Large intestine (tissue), 3 donors: ENCODE measurements around the gene QKI. TPM values are rescaled to one million over a fixed set of nuclear protein-coding genes. Genes with fewer than 3 reads are reported as not detected.

Source experiments
- DNase-seq, 2 donors: peaks; one replicate each; pipeline versions ENCODE4 v3.0.0 to v3.0.0-alpha.2; 2013
- H3K27ac ChIP-seq: one replicate; pipeline ENCODE4 v1.5.1; 2013; ENCODE audit warnings: low read length
- H3K27me3 ChIP-seq: 2 replicates; pipeline ENCODE4 v1.6.1; 2013; ENCODE audit warnings: low read length; ENCODE audit not compliant: control insufficient read depth, insufficient read depth
- H3K36me3 ChIP-seq: 2 replicates; pipeline ENCODE4 v1.6.1; 2013; ENCODE audit warnings: low read length; ENCODE audit not compliant: control insufficient read depth, insufficient read depth
- H3K4me1 ChIP-seq: one replicate; pipeline ENCODE4 v1.6.1; 2013; ENCODE audit warnings: low read length; ENCODE audit not compliant: control insufficient read depth, insufficient read depth
- H3K4me3 ChIP-seq: one replicate; pipeline ENCODE4 v1.5.1; 2013; ENCODE audit warnings: low read length
- H3K9me3 ChIP-seq: one replicate; pipeline ENCODE4 v1.6.1; 2013; ENCODE audit warnings: mild to moderate bottlenecking, low read depth, low read length, moderate library complexity; ENCODE audit not compliant: control insufficient read depth
- WGBS: methylation state at CpG from one replicate; pipeline ENCODE4 v1.1.5; 2013; ENCODE audit warnings: low lambda C conversion rate; ENCODE audit not compliant: insufficient coverage; 5-methylcytosine and 5-hydroxymethylcytosine counted together
- polyA plus RNA-seq: library from polyadenylated mRNA; unstranded; fragments of 120-200 nt; gene quantifications from one replicate; pipeline ENCODE4 v1.2.1, GENCODE V29; 2013

The QKI gene
- polyA plus RNA-seq, 1 donor, result 30.2 TPM

DNA sequence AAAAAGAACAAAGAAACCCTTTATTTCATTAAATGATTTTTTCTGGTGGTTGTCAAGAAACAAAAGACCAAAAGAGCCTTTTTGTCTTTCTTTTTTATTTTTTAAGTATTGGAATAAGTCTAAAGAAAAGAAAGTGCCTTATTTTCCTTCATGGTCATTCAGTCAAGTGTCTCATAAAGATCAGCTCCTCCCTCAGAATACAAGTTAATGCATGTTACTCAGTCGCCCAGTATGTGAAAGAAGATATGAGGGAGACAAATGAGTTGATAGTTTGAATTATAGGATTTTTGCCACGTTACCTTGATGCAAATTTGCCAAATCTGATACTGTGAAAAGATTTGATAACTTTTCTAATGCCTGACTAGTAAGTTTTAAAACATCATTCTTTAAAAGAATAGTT is 157.2 kb downstream of the QKI start:
- H3K27ac ChIP-seq, result no peak overlapping the region
- H3K9me3 ChIP-seq, result no peaks in the 10 kb centered on the region
- no peak for DNase-seq
- no peaks in the 10 kb centered on the region for H3K27me3 ChIP-seq
- H3K36me3 ChIP-seq, result peaks cover 5% of the 10 kb centered on the region
- 71% methylated on average over 1 of the region's 2 CpGs for WGBS
- H3K4me1 ChIP-seq, result no peaks in the 10 kb centered on the region
- no peak overlapping the region for H3K4me3 ChIP-seq

GRCh38 chr6:163572612-163573011 is 158.1 kb downstream of the QKI start:
- Histone ChIP-seq H3K27ac (no peak overlapping the region), H3K27me3 (no peaks in the 10 kb centered on the region)
- WGBS, result 67% methylated on average over 1 of the region's 5 CpGs

GRCh38 chr6:163573503-163574179 is 159.1 kb downstream of the QKI start:
- no peaks in the 10 kb centered on the region for H3K9me3 ChIP-seq
- WGBS, result 42% methylated on average over 2 of the region's 4 CpGs
- no peaks in the 10 kb centered on the region for H3K27me3 ChIP-seq
- H3K36me3 ChIP-seq, result peaks cover 5% of the 10 kb centered on the region
- no peak overlapping the region for H3K27ac ChIP-seq
- no peaks in the 10 kb centered on the region for H3K4me1 ChIP-seq
- H3K4me3 ChIP-seq, result no peak overlapping the region
- no peak for DNase-seq

More at GRCh38 chr6:163572612-163573011, 158.1 kb downstream of the QKI start:
- peaks cover 5% of the 10 kb centered on the region for H3K36me3 ChIP-seq
- no peaks in the 10 kb centered on the region for H3K9me3 ChIP-seq
- H3K4me3 ChIP-seq, result no peak overlapping the region
- no peaks in the 10 kb centered on the region for H3K4me1 ChIP-seq
- DNase-seq, result no peak

- no peak overlapping the region for H3K4me3 ChIP-seq
- H3K4me1 ChIP-seq, result no peaks in the 10 kb centered on the region
- H3K27me3 ChIP-seq, result no peaks in the 10 kb centered on the region
- whole genome bisulfite sequencing, result no CpG with 5 or more reads among the region's 4 CpGs
- H3K27ac ChIP-seq, result no peak overlapping the region
- H3K9me3 ChIP-seq, result no peaks in the 10 kb centered on the region
- no peaks in the 10 kb centered on the region for H3K36me3 ChIP-seq
- DNase-seq, result no peak
Observed at GRCh38 chr6:163576114-163576513, 161.6 kb downstream of the QKI start.

GRCh38 chr6:163577404-163577803 is 162.9 kb downstream of the QKI start:
- Histone ChIP-seq H3K27me3 (no peaks in the 10 kb centered on the region), H3K9me3 (no peaks in the 10 kb centered on the region), H3K27ac (no peak overlapping the region), H3K4me3 (no peak overlapping the region), H3K4me1 (no peaks in the 10 kb centered on the region), H3K36me3 (no peaks in the 10 kb centered on the region)
- 50% methylated on average over 2 of the region's 3 CpGs for WGBS
- no peak for DNase-seq

DNA sequence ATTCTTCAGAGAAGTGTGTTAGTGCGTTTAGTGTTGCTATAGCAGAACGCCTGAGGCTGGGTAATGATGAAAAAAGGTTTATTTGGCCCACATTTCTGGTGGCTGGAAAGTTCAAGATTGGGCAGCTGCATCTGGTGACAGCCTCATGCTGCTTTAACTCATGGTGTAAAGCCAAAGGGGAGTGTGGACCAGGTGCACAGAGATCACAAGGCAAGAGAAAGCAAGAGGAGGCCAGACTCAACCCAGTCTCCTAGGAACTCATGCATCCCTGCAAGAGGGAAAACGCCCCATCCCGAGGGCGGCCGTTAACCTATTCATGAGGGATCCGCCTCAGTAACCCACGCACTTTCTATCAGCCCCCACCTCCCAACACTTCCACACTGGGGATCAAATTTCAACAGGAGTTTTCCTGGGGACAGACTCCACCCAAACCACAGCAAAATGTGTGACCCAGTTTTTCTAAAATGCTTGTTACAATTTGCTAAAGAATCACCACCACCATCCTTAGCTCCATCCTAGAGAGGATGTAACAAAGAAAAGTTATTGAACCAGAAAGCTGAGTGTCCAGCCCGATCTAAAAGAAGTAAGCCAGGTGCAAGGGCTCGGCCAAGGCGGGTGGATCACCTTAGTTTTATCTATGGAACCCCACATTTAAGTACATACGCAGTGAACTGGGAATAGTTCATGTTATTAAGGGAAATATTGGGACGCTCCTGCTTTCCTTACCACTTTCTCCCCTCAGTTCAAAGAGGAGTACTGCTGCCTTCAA is 164.8 kb downstream of the QKI start:
- no peak for DNase-seq
- H3K9me3 ChIP-seq, result no peaks in the 10 kb centered on the region
- WGBS, result 89% methylated on average over 3 of the region's 13 CpGs

GRCh38 chr6:163579880-163580295 is 165.4 kb downstream of the QKI start:
- Histone ChIP-seq H3K36me3 (no peaks in the 10 kb centered on the region), H3K4me1 (no peaks in the 10 kb centered on the region), H3K9me3 (no peaks in the 10 kb centered on the region), H3K27me3 (no peaks in the 10 kb centered on the region), H3K27ac (no peak overlapping the region), H3K4me3 (no peak overlapping the region)
- WGBS, result 0% methylated on average over 1 of the region's 4 CpGs
- DNase-seq, result no peak

More for the DNA sequence above, 164.8 kb downstream of the QKI start:
- Histone ChIP-seq H3K27ac (no peak overlapping the region), H3K4me3 (no peak overlapping the region), H3K27me3 (no peaks in the 10 kb centered on the region), H3K36me3 (no peaks in the 10 kb centered on the region), H3K4me1 (no peaks in the 10 kb centered on the region)

GRCh38 chr6:163580311-163581030 is 166.0 kb downstream of the QKI start:
- H3K36me3 ChIP-seq, result no peaks in the 10 kb centered on the region
- no peak overlapping the region for H3K4me3 ChIP-seq
- no peaks in the 10 kb centered on the region for H3K4me1 ChIP-seq
- no peaks in the 10 kb centered on the region for H3K9me3 ChIP-seq
- H3K27me3 ChIP-seq, result no peaks in the 10 kb centered on the region
- DNase-seq, result no peak
- H3K27ac ChIP-seq, result no peak overlapping the region
- no CpG with 5 or more reads among the region's 8 CpGs for WGBS

- no CpG with 5 or more reads among the region's 7 CpGs for WGBS
- Histone ChIP-seq H3K9me3 (no peaks in the 10 kb centered on the region), H3K36me3 (no peaks in the 10 kb centered on the region), H3K4me1 (no peaks in the 10 kb centered on the region), H3K27ac (no peak overlapping the region), H3K27me3 (no peaks in the 10 kb centered on the region), H3K4me3 (no peak overlapping the region)
- DNase-seq, result no peak
Observed at GRCh38 chr6:163583558-163583957, 169.0 kb downstream of the QKI start.

DNA sequence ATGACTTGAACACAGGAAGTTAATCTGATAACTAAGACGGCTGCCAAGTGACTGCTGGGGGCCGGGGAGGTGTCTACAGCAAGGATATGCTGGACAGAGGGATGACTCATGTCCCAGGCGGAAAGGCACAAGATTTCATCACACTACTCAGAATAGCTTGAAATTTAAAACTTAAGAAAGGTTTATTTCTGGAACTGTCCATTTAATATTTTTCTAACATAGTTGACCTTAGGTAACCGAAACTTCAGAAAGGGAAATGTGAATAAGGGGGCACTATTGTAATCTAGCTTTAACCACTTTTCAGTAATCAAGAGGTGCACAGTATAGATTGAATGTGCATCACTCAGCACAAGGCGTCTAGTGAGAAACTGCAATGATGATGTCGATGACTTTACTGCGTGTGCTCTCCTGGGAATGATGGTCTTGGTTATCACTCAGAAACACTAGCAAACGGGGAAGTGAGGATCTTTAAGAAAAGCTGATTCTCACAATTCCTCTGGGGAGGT is 171.5 kb downstream of the QKI start:
- Histone ChIP-seq H3K4me1 (no peaks in the 10 kb centered on the region), H3K36me3 (no peaks in the 10 kb centered on the region), H3K27ac (no peak overlapping the region), H3K9me3 (peaks cover 7% of the 10 kb centered on the region), H3K27me3 (no peaks in the 10 kb centered on the region), H3K4me3 (no peak overlapping the region)
- WGBS, result 100% methylated on average over 1 of the region's 8 CpGs
- no peak for DNase-seq
